GM19238 (cell line): ENCODE results near the gene SDF2L1.
A peak's percentile ranks its signal among the peaks of the same experiment; 100 is the strongest.
"Not testable (repeated sequence)": the region's sequence is repeated elsewhere in the genome, so short reads cannot be mapped to it uniquely, and the experiment has no call there.

ENCODE experiments used
- DNase-seq: peaks from one replicate; pipeline ENCODE4 v3.0.0; 2011; ENCODE audit warnings: low spot score; ENCODE audit not compliant: insufficient read length

Gene SDF2L1

GRCh38 chr22:21686634-21687393, 44.7 kb downstream of the SDF2L1 start:
- DNase-seq, result no peak

- DNase-seq, result no peak
Observed at GRCh38 chr22:21687685-21688259, 45.7 kb downstream of the SDF2L1 start.

GRCh38 chr22:21688341-21688705, 46.2 kb downstream of the SDF2L1 start:
- no peak for DNase-seq

- no peak for DNase-seq
Observed at GRCh38 chr22:21688706-21689381, 46.7 kb downstream of the SDF2L1 start.

GRCh38 chr22:21690401-21690801, 48.3 kb downstream of the SDF2L1 start:
- DNase-seq, result peak; percentile 34

- DNase-seq, result no peak
Observed at GRCh38 chr22:21691816-21692215, 49.7 kb downstream of the SDF2L1 start.

- DNase-seq, result not testable (repeated sequence)
Observed at GRCh38 chr22:21692856-21693255, 50.8 kb downstream of the SDF2L1 start.

- DNase-seq, result no peak
Observed at GRCh38 chr22:21693333-21693998, 51.4 kb downstream of the SDF2L1 start.
